Gastrocnemius medialis (tissue), 4 donors: Measurements from ENCODE around the gene MME.

Experiments used
- CTCF ChIP-seq, 5 experiments: fragments of 450-650 bp in 3 of 5; fragments of 200-600 bp in 2 of 5; sonication (generic) in 2 of 5; IDR thresholded peaks in 4 of 5; conservative IDR thresholded peaks in 1 of 5; 1 replicate in 4 of 5; 2 replicates in 1 of 5; pipeline ENCODE4 v1.5.1; 2016 to 2019; ENCODE audit warnings: antibody characterized with exemption in 5 of 5, mild to moderate bottlenecking in 3 of 5, moderate library complexity in 3 of 5
- POLR2A ChIP-seq, 2 donors: fragments of 450-650 bp; IDR thresholded peaks; one replicate each; pipeline ENCODE4 v1.6.1; 2017; ENCODE audit warnings: antibody characterized with exemption in 2 of 2, mild to moderate bottlenecking in 2 of 2, moderate library complexity in 2 of 2

GRCh38 chr3:155178810-155179436 lies 98.8 kb downstream of the MME start:
- TF ChIP-seq CTCF (IDR thresholded peaks at IDR 0.05 in 4 of 5, conservative IDR thresholded peaks at IDR 0.05 in 1 of 5) (no peak), POLR2A (IDR thresholded peaks at IDR 0.05) (no peak)
